Amniotic epithelial cell (primary cell): ENCODE results near the gene MIB1.
"Not testable (repeated sequence)": the region's sequence is repeated elsewhere in the genome, so short reads cannot be mapped to it uniquely, and the experiment has no call there.

Source experiments
- DNase-seq: peaks from one replicate; pipeline ENCODE4 v3.0.0-alpha.2; 2010; ENCODE audit warnings: low read depth

MIB1 gene

DNA sequence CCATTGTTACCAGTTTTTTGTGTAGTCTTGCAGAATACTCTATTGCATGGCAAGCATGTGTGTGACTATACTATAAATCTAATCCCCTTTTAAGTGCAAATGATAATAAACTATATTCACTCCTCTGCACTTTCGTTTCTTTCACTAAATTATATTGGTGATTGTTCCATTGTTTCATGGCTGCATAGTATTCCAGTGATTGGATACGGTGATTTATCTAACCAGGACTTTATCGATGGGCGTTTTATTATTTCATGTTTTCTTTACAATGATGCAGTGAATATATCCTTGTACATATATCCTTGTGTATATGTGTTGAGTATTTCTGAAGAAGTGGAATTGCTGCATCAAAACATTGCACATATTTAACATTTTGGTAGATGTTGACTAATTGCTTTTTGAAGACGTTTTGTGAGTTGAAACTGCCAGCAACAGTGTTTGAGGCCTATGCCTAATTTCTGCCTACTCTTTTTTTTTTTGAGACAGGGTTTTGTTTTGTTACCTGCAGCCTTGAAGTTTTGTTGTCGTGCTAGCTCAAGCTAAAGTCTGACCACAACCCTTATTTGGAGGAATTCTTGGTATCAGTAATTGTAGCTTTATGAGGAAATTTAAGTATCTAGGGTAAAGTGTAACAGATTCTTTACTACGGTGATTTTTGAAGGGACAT lies 2.7 kb downstream of the MIB1 start:
- DNase-seq: no peak

- DNase-seq: no peak
Measured at GRCh38 chr18:21745231-21745630, 4.6 kb downstream of the MIB1 start.

- DNase-seq: no peak
Measured at GRCh38 chr18:21747268-21747667, 6.7 kb downstream of the MIB1 start.

DNA sequence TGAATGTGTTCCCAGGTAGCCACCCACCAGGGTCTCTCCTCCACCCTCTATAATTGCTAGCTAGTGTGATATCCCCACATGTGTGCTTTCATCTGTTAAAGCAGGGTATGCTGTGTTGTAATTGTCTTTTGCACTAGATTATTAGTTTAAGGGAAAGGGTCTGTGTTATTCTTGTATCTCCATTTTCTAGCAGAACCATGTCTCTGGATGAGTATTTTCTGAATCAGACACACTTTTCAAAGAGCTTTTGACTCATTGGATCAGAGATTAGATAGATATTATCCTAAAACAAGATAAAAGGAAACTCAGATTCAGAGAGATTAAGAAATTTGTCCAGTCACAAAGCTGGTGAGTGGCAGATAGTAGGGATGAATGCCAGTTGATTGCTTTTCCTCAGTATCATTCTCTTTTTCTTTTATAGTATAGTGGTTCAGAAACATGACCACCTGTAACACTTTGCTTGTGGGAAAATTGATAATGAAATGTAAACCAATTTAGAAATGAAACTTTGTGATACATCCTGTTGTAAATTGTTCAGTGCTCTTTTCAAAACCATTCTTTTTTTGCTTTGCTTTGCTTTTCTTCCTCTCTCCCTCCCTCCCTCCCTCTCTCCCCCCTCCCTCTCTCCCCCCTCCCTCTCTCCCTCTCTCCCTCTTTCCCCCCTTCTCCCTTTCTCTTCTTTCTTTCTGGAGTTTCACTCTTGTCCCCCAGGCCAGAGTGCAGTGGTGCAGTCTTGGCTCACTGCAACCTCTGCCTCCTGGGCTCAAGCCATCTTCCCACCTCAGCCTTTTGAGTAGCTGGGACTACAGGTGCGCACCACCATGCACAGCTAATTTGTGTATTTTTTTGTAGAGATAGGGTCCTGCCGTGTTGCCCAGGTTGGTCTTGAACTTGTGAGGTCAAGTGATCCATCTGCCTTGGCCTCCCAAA lies 7.4 kb downstream of the MIB1 start:
- DNase-seq: peak; percentile 28

- DNase-seq: no peak
Measured at GRCh38 chr18:21757833-21758232, 17.2 kb downstream of the MIB1 start.

DNA sequence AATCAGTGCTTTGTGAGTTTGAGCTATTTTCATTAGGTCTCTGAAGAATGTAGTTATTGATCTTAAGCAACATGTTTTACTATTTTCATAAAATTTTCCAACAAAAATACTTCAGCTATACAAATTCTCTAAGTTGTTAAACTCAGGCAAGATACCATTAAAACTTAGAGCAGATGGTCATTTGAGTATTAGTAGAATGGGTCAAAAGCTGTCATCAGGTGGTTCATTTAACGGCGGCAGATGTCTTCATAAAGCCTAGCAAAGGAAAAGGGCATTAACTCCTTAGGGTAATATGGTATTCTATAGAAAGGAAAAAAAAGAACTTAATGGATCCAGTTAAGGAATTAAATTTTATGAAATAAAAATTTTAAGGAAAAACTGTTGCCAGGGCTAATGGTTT lies 19.2 kb downstream of the MIB1 start:
- no peak for DNase-seq

- DNase-seq: peak; percentile 33
Measured at GRCh38 chr18:21760321-21760720, 19.7 kb downstream of the MIB1 start.

GRCh38 chr18:21761471-21762115 lies 21.0 kb downstream of the MIB1 start:
- no peak for DNase-seq

DNA sequence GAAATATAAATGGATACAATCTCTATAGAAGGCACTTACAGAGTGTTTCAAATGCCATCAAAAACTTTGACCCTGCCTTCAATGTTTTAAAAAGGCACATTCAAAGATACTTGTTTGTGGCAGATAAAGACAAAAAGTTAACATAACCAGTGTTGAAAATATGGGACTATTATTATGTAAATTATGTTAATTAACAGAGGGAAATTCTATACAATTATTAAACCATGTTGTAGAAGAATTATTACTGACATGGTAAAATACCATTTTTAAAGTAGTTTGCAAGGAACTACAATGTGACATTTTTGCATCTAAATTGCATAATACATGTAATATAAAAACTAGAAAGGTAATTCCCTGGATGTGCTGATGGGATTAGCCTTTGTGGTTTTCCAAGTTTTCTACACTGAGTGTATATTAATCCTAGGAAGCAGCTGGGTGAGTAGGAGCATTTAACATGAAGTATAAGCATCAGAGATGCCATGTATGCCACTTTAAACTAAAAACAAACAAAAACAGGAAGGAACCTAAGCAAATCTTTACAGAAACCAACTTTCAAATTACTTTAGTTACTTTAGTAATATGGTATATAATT lies 21.7 kb downstream of the MIB1 start:
- DNase-seq: peak; percentile 19

- no peak for DNase-seq
Measured at GRCh38 chr18:21763846-21764646, 23.5 kb downstream of the MIB1 start.

GRCh38 chr18:21769206-21769605 lies 28.6 kb downstream of the MIB1 start:
- DNase-seq: no peak

DNA sequence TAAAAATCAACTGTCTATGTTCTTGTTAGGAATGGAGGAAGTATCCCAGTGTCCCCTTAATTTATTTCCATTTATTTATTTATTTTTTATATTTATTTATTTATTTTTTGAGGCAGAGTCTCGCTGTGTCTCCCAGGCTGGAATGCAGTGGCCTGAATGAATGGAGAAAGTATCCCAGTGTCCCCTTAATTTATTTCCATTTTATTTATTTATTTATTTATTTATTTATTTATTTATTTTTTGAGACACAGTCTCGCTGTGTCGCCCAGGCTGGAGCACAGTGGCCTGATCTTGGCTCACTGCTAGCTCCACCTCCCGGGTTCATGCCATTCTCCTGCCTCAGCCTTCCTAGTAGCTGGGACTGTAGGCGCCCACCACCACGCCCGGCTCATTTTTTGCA lies 34.1 kb downstream of the MIB1 start:
- no peak for DNase-seq

DNA sequence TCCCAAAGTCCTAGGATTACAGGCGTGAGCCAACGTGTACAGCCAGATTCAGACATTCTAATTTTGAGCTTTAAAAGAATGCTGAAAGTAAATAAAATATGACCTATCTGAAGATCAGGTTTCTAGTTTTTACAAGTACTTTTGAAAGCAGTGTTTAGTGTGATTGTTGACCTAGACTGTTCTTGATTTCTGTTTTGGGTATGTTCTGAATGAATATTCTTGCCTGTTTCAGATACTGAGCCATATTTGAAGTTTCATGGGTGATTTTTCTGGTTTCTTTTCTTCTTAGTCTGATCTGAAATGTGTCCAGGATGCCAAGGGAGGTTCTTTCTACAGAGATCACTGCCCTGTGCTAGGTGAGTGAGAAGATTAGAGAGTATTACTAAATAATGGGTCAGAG lies 37.2 kb downstream of the MIB1 start:
- no peak for DNase-seq

GRCh38 chr18:21786526-21786925 lies 45.9 kb downstream of the MIB1 start:
- no peak for DNase-seq

GRCh38 chr18:21796089-21796488 lies 55.5 kb downstream of the MIB1 start:
- DNase-seq: not testable (repeated sequence)

- no peak for DNase-seq
Measured at GRCh38 chr18:21798126-21798525, 57.5 kb downstream of the MIB1 start.

- DNase-seq: no peak
Measured at GRCh38 chr18:21799721-21800120, 59.1 kb downstream of the MIB1 start.

GRCh38 chr18:21803495-21803894 lies 62.9 kb downstream of the MIB1 start:
- DNase-seq: peak; percentile 53

- DNase-seq: no peak
Measured at GRCh38 chr18:21805771-21806366, 65.3 kb downstream of the MIB1 start.

- DNase-seq: no peak
Measured at GRCh38 chr18:21808185-21808584, 67.6 kb downstream of the MIB1 start.

DNA sequence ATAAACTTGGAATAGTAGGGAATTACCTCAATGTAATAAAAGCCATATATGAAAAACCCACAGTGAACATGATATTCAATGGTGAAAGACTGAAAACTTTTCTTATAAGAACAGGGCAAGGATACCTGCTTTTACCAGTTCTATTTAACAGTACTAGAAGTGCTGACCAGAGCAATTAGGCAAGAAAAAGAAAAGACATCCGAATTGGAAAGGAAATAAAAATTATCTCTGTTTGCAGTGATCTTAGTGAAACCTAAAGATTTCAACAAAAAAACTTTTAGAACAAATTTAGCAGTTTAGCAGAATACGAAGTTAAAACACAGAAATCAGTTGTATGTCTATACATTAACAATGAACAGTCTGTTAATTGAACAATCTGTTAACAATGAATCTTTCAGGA lies 69.1 kb downstream of the MIB1 start:
- no peak for DNase-seq
